Measurements from ENCODE around the gene GATAD2B.

The GATAD2B gene

DNA sequence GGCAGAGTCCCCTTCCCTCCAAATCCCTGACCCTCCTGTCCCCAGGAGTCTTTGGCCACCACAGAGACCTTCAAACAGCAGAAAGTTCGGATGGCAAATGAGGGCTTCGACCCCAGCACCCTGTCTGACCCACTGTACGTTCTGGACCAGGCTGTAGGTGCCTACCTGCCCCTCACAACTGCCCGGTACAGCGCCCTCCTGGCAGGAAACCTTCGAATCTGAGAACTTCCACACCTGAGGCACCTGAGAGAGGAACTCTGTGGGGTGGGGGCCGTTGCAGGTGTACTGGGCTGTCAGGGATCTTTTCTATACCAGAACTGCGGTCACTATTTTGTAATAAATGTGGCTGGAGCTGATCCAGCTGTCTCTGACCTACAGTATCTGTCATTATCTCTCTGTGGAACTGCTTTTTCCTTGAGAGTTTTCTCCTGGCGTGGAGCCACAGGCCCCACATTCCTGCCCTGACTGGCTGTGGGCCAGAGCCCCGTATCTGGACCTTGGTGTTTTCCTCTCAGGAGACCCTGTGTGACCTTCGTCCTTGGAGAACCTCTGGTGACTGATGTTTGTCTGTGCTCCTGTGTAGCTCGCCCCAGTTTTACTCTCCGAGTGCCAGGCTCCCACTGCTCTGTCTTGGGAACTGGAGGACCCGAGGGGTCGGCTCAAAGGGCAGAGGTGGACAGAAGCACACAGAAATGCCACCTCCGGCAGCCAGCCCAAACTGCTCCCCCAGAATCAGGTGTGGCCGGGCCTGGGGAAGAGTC lies 142.8 kb downstream of the GATAD2B start:
- no peak for TF ChIP-seq TAF1 (IDR thresholded peaks at IDR 0.05; ENCODE audit: borderline replicate concordance, insufficient read depth, low read length)
- no peak for TF ChIP-seq POLR2AphosphoS5 (IDR thresholded peaks at IDR 0.05; ENCODE audit: low read depth, low read length)
- no peak for TF ChIP-seq SIN3A (IDR thresholded peaks at IDR 0.05; ENCODE audit: borderline replicate concordance, insufficient read depth, low read length)
- TF ChIP-seq FOXP2 (optimal IDR thresholded peaks at IDR 0.05; ENCODE audit: borderline replicate concordance, extremely low read depth, extremely low read length, insufficient read depth): no peak
- TF ChIP-seq, protein P1, sequence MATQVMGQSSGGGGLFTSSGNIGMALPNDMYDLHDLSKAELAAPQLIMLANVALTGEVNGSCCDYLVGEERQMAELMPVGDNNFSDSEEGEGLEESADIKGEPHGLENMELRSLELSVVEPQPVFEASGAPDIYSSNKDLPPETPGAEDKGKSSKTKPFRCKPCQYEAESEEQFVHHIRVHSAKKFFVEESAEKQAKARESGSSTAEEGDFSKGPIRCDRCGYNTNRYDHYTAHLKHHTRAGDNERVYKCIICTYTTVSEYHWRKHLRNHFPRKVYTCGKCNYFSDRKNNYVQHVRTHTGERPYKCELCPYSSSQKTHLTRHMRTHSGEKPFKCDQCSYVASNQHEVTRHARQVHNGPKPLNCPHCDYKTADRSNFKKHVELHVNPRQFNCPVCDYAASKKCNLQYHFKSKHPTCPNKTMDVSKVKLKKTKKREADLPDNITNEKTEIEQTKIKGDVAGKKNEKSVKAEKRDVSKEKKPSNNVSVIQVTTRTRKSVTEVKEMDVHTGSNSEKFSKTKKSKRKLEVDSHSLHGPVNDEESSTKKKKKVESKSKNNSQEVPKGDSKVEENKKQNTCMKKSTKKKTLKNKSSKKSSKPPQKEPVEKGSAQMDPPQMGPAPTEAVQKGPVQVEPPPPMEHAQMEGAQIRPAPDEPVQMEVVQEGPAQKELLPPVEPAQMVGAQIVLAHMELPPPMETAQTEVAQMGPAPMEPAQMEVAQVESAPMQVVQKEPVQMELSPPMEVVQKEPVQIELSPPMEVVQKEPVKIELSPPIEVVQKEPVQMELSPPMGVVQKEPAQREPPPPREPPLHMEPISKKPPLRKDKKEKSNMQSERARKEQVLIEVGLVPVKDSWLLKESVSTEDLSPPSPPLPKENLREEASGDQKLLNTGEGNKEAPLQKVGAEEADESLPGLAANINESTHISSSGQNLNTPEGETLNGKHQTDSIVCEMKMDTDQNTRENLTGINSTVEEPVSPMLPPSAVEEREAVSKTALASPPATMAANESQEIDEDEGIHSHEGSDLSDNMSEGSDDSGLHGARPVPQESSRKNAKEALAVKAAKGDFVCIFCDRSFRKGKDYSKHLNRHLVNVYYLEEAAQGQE (IDR thresholded peaks at IDR 0.05; ENCODE audit: insufficient read depth in 1 of 2, low read depth in 2 of 2, low read length in 2 of 2): no peak

DNA sequence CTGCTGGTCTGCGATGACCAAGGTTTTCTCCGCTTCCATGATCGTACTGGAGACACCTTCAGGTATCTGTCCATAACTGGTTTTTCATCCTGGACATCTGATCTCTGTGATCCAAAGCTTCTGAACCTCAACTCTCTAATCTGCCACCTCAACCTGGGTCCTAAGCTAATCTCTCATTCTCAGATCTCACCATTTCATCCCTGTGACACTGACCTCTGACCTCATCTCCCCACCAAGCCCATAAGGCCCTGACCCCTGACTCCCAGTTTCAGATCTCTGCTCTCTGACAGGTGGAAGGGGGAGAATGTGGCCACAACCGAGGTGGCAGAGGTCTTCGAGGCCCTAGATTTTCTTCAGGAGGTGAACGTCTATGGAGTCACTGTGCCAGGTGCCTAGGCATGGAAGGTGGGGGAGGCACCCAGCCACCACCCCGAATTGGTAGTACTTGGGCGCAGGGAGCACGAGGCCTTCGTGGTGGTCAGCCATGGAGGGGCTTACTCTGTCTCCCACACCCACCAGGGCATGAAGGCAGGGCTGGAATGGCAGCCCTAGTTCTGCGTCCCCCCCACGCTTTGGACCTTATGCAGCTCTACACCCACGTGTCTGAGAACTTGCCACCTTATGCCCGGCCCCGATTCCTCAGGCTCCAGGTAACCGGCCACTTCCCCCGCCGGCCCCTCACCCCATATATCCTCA lies 143.8 kb downstream of the GATAD2B start:
- no peak for TF ChIP-seq TAF1 (IDR thresholded peaks at IDR 0.05; ENCODE audit: borderline replicate concordance, insufficient read depth, low read length)
- TF ChIP-seq FOXP2 (optimal IDR thresholded peaks at IDR 0.05; ENCODE audit: borderline replicate concordance, extremely low read depth, extremely low read length, insufficient read depth): no peak
- TF ChIP-seq, protein P1 (IDR thresholded peaks at IDR 0.05; ENCODE audit: insufficient read depth in 1 of 2, low read depth in 2 of 2, low read length in 2 of 2): no peak
- no peak for TF ChIP-seq POLR2AphosphoS5 (IDR thresholded peaks at IDR 0.05; ENCODE audit: low read depth, low read length)
- TF ChIP-seq SIN3A (IDR thresholded peaks at IDR 0.05; ENCODE audit: borderline replicate concordance, insufficient read depth, low read length): no peak

DNA sequence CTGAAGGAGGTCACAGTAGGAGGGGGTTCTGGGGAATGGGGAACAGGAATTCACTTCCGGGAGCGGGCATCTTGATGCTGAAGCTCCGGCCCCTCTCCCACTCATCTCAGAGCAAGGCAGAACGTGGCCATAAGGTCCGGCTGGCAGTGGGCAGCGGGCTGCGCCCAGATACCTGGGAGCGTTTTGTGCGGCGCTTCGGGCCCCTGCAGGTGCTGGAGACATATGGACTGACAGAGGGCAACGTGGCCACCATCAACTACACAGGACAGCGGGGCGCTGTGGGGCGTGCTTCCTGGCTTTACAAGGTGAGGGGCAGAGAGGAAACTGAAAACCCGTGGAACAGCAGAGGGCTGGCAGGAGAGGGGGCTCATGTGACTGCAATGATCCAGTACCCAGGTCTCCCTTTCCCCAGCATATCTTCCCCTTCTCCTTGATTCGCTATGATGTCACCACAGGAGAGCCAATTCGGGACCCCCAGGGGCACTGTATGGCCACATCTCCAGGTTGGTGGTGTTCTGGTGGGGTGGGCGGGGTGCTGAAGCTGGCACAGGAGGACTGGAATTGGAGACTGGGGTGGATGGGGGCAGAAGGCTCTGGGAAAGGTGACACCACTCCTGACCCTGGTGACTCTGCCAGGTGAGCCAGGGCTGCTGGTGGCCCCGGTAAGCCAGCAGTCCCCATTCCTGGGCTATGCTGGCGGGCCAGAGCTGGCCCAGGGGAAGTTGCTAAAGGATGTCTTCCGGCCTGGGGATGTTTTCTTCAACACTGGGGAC lies 144.5 kb downstream of the GATAD2B start:
- TF ChIP-seq POLR2AphosphoS5 (IDR thresholded peaks at IDR 0.05; ENCODE audit: low read depth, low read length) (no peak), FOXP2 (optimal IDR thresholded peaks at IDR 0.05; ENCODE audit: borderline replicate concordance, extremely low read depth, extremely low read length, insufficient read depth) (no peak), TAF1 (IDR thresholded peaks at IDR 0.05; ENCODE audit: borderline replicate concordance, insufficient read depth, low read length) (no peak), SIN3A (IDR thresholded peaks at IDR 0.05; ENCODE audit: borderline replicate concordance, insufficient read depth, low read length) (no peak)
- TF ChIP-seq, protein P1 (IDR thresholded peaks at IDR 0.05; ENCODE audit: insufficient read depth in 1 of 2, low read depth in 2 of 2, low read length in 2 of 2): no peak

DNA sequence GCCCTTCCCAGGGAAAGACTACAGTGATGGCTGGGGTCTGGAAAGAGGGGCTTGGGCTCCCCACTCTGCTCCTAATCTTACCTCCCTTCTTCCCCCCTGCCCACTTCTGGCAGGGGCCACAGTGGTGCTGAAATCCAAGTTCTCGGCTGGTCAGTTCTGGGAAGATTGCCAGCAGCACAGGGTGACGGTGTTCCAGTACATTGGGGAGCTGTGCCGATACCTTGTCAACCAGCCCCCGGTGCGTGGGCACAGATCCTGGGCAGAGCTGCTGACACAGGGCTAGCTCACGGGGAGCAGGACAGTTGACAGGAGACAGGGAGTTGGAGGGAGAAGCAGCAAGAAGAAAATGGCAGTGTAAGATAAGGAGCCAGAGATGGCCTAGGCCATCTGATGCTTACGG lies 145.1 kb downstream of the GATAD2B start:
- TF ChIP-seq, protein P1 (IDR thresholded peaks at IDR 0.05; ENCODE audit: insufficient read depth in 1 of 2, low read depth in 2 of 2, low read length in 2 of 2): no peak
- TF ChIP-seq TAF1 (IDR thresholded peaks at IDR 0.05; ENCODE audit: borderline replicate concordance, insufficient read depth, low read length) (no peak), POLR2AphosphoS5 (IDR thresholded peaks at IDR 0.05; ENCODE audit: low read depth, low read length) (no peak), FOXP2 (optimal IDR thresholded peaks at IDR 0.05; ENCODE audit: borderline replicate concordance, extremely low read depth, extremely low read length, insufficient read depth) (no peak)

All from PFSK-1 (cell line).